GM18861 (cell line): Measurements from ENCODE around the gene AUTS2.

Source experiments
- ATAC-seq: cut with Tn5 transposase; IDR thresholded peaks from one replicate; pipeline ENCODE4 v1.9.1; 2021; ENCODE audit not compliant: unreplicated experiment

Gene AUTS2

GRCh38 chr7:70044981-70045380, 446.7 kb downstream of the AUTS2 start:
- ATAC-seq: no peak

DNA sequence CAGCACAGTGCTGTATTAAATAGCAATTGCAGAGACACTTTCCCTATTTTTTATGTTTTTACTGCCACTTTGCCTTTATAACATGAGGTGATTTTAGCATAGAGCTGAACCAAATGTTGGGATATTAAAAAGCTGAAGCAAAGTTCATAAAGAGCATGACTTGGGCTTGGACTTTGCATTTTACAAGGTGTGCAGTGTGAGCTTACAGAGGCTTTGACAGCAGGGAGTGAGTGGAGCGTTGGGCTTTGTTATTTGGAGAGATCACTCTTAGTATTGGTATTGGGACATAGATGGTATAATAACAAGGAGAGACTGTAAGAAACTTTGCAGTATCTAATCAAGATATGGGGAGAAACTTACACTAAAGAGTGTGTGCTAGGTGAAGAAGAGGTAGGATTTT, 449.1 kb downstream of the AUTS2 start:
- no peak for ATAC-seq

- no peak for ATAC-seq
Observed at GRCh38 chr7:70047891-70048448, 449.7 kb downstream of the AUTS2 start.

- ATAC-seq: no peak
Observed at GRCh38 chr7:70051726-70052125, 453.5 kb downstream of the AUTS2 start.

- ATAC-seq: no peak
Observed at GRCh38 chr7:70052691-70053090, 454.4 kb downstream of the AUTS2 start.

DNA sequence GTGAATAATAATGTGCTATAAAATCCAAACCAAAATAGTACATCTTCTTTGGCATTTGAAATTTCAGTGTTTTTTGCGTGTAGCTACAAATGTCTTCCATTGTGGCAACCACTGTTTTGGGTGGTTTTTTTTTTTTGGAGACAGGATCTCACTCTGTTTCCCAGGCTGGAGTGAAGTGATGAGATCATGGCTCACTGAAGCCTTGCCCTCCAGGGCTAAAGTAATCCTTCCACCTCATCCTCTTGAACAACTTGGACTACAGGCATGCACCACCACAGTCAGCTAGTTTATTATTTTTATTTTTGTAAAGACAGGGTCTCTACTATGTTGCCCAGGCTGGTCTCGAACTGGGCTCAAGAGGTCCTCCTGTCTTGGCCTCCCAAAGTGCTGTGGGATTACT, 455.1 kb downstream of the AUTS2 start:
- ATAC-seq: no peak

DNA sequence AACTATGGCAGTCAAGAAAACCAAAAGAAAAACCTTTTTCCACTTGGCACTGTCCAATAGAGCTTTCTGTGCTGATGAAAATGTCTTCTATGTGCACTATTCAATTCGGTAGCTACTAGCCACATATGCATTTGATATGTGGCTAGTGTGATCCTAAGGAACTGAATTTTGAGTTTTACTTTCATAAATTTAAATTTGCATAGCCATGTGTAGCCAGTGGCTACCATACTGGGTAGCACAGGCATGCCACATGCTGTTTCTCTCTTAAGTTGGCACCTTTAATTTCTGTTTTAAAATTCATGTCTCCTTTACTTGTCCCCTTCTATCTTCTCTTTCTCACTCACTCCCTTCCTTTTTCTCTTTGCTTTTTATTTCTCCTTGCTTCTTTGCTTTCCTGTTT, 455.7 kb downstream of the AUTS2 start:
- no peak for ATAC-seq

GRCh38 chr7:70056363-70056762, 458.1 kb downstream of the AUTS2 start:
- ATAC-seq: no peak

- no peak for ATAC-seq
Observed at GRCh38 chr7:70060298-70061068, 462.2 kb downstream of the AUTS2 start.

DNA sequence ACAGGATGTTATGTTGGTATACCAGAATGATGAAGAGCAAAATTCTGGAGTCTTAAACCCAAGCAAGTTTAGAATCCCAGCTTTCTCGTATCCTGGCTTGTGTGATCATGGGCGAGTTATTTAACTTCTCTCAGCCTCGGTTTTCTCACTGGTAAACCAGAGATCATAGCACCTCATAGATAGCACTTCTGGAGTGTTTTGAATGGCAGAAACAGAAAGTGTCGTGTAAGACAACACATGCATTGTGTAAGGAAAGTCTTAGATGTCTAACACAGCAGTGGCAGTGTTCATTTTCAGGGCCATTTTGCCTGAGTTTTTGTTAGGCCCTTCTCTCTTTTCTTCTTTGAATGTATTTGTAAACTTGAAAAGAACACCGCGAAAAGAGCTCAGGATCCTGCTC, 465.1 kb downstream of the AUTS2 start:
- no peak for ATAC-seq

DNA sequence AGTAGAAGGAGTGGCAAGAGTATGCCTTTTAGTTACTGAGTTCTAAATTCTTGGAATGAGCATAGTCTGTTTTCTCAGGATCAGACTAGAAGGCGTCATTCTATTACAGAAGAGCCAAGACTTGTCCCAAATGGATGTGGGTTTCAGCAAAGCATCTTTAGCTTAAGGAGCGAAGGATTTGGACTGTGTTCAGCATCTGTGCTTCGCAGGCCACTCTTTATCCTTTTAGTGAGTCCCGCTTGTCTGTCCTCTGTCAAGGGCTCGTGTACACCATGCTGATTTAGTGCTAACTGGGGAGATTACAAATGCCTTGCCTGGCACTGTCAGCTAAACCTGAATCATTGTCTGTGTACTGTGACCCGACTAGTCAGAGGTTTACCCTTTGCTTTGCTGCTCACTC, 465.7 kb downstream of the AUTS2 start:
- ATAC-seq: no peak

- ATAC-seq: no peak
Observed at GRCh38 chr7:70066844-70067243, 468.6 kb downstream of the AUTS2 start.

- no peak for ATAC-seq
Observed at GRCh38 chr7:70068531-70068930, 470.3 kb downstream of the AUTS2 start.

DNA sequence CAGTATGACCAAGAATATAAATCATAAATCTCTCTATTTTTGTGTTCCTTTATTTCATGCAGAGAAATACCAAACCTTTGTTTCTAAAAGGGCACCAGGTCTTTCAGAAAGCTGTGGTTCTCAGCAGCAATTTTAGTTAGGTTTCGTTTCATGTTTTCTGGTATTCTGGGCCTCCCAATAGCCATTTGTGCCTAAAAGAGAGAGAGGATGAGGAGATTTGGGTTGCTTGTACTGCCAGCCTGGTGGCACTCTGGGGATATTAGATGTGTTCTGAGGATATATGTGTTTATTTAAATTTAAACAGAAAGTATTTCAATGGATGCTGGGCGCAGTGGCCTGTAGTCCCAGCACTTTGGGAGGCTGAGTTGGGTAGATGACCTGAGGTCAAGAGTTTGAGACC, 471.7 kb downstream of the AUTS2 start:
- ATAC-seq: no peak

- no peak for ATAC-seq
Observed at GRCh38 chr7:70071766-70072165, 473.5 kb downstream of the AUTS2 start.

- no peak for ATAC-seq
Observed at GRCh38 chr7:70072220-70072619, 473.9 kb downstream of the AUTS2 start.

DNA sequence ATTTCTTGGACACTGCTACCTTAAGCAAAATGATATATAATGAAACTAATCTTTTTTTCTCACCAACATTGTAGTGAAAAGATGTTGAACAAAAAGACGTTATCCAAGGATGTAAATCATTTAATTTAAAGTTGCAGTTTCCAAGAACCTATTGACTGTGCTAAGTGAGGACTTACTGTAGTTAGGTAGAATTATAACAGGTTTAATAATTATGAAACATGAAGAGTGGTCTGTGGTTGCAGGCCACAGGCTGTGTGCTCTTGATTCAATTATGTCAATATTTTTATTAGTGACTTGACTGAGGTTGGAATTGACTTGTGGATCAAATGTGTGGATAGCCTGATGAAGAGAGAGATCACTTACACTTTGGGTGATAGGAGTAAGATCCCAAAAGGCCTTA, 478.1 kb downstream of the AUTS2 start:
- ATAC-seq: no peak

DNA sequence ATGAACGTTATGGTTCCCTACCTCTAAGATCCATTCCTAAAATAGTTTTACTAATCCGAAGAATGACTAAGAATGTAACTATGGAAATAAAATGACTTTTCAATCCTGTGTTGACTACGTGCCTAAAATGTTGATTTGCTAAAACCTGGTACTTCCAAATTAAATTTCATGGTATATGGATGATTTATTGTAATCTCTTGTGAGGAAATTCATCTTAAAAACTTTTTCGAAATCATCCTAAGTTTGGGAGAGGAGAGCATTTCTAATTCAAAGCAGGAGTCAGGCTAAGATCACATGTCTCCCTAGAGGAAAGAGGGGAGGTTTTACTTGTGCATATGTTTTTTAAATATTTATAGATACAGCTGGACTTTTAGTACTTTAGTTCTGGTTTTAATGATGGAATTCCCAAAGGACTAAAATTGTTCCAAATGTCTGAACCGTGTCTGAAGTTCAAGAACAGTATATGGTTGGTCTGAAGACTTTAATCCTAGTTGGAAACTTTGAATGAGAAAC, 483.9 kb downstream of the AUTS2 start:
- no peak for ATAC-seq

GRCh38 chr7:70091362-70091761, 493.1 kb downstream of the AUTS2 start:
- ATAC-seq: no peak

DNA sequence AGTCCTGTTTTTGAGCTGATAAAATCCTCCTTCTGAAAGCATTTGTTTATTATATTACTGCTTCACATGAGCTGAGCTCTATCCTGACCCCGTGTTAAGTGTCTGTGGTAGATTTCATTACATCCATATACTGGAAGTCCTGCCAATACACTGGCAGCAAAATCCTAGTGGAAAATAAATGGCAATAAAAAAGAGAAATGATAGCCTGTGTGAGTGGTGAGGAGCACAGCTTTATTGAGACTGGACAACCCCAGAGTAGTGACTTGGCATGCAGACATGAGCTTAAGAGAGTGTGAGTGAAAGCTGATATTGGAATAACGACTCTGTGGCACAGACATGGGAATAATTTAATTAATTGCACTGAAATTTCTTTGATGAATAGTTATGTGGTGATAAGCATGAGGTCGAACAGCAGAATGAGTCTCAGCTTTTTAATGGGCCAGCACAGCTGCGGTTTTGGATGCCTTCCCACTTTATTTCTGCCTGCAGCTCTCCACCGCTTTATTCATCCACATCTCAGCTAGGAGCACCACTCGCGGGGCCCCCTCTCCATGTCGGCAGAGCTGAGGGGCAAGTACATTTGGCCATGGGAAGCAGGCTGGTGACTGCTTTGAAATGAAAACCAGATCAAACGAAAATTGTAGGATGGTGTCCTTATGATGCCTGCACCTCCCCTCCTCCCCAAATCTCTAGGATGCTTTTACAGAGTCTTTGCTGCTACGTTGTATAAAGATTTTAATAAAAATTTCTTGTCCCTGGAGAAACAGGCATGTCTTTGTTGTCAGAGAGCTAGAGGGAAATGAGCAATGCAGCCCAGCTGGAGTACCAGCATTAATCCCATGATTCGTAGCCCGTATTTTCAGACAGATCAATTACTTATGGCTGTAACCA, 494.3 kb downstream of the AUTS2 start:
- ATAC-seq: no peak

- no peak for ATAC-seq
Observed at GRCh38 chr7:70093205-70093904, 495.1 kb downstream of the AUTS2 start.
